ENCODE data around the gene KRT23.

Gene KRT23

DNA sequence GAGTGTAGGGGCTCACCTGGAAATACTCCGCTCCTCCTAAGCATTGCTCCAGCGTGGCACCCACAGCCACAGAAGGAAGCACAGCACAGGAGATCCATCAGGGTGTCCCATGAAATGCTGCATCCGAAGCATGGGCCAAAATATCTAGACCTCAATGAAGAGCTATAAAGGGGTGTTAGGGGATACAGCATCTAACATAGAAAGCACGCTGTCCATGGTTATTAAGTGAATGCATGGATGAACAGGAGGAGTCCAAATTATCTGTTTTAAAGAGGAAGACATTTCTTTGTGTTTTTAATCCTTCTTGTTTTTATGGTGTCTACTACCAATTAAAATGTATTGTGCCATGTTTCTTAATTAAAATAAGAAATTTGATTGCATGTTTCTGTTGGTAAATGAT is 30.8 kb downstream of the KRT23 start:
- H3K9me3 ChIP-seq (ENCODE audit: control insufficient read depth, insufficient read depth, low read depth, low read length) = no peaks in the 10 kb centered on the region
- peak; percentile 88 for TF ChIP-seq REST (tag by site-specific recombination; IDR thresholded peaks at IDR 0.05)
- TF ChIP-seq OVOL3 (tag by site-specific recombination; IDR thresholded peaks at IDR 0.05) = no peak
- no peak for TF ChIP-seq BCL11B (tag by site-specific recombination; IDR thresholded peaks at IDR 0.05; ENCODE audit: low read depth)
- no peak for TF ChIP-seq INSM2 (tag by site-specific recombination; IDR thresholded peaks at IDR 0.05)
- no peaks in the 10 kb centered on the region for H3K36me3 ChIP-seq (ENCODE audit: control insufficient read depth in 2 of 2, insufficient read depth in 1 of 2, low read length in 2 of 2)
- POLR2A ChIA-PET = no interaction called here
- peaks cover 31% of the 10 kb centered on the region for H3K4me1 ChIP-seq (ENCODE audit: control insufficient read depth, insufficient read depth, low read length)
- CTCF ChIA-PET = interaction anchor here (0.5 to 5.2 kb wide), 9 partner anchors 25 to 756 kb away, joined by 3 to 28 read pairs (median 4); no protein-coding TSS in a partner anchor
- no peak overlapping the region for H3K4me3 ChIP-seq (ENCODE audit: low read depth, low read length)
- no peak overlapping the region for H3K27ac ChIP-seq (ENCODE audit: extremely low read depth, low read depth, low read length)

DNA sequence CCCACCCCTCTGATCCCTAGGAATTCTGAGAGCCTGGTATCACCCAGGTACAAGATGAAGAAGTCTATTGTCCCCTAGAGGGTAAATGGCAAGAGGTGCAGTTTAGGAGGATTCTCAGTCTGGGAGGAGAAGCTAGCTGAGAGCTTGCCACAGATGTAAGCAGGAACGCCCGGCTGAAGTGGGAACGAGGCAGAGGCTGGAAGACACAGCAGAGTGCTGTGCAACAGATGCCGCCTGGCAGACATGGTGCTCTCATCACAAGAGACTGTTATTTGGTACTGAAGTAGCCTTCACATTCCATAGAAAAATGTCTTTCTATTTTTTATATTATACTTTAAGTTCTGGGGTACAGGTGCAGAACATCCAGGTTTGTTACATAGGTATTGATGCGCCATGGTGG is 32.1 kb downstream of the KRT23 start:
- Histone ChIP-seq H3K36me3 (ENCODE audit: control insufficient read depth in 2 of 2, insufficient read depth in 1 of 2, low read length in 2 of 2) (no peaks in the 10 kb centered on the region), H3K9me3 (ENCODE audit: control insufficient read depth, insufficient read depth, low read depth, low read length) (no peaks in the 10 kb centered on the region), H3K27ac (ENCODE audit: extremely low read depth, low read depth, low read length) (no peak overlapping the region), H3K4me3 (ENCODE audit: low read depth, low read length) (no peak overlapping the region), H3K4me1 (ENCODE audit: control insufficient read depth, insufficient read depth, low read length) (peaks cover 33% of the 10 kb centered on the region)
- ChIA-PET POLR2A (no interaction called here), CTCF (interaction anchor here (0.7 to 1.7 kb wide), 4 partner anchors 20 to 758 kb away, joined by 3 to 6 read pairs (median 4); partner anchors contain the start of gene KRT20)
- TF ChIP-seq GLI2 (tag by site-specific recombination; IDR thresholded peaks at IDR 0.05; ENCODE audit: borderline replicate concordance, low read depth) (no peak), ZFP41 (tag by site-specific recombination; IDR thresholded peaks at IDR 0.05; ENCODE audit: borderline replicate concordance) (no peak)

GRCh38 chr17:40903129-40903847 is 34.2 kb downstream of the KRT23 start:
- Histone ChIP-seq H3K4me3 (ENCODE audit: low read depth, low read length) (no peak overlapping the region), H3K9me3 (ENCODE audit: control insufficient read depth, insufficient read depth, low read depth, low read length) (no peaks in the 10 kb centered on the region), H3K4me1 (ENCODE audit: control insufficient read depth, insufficient read depth, low read length) (peaks cover 27% of the 10 kb centered on the region), H3K36me3 (ENCODE audit: control insufficient read depth in 2 of 2, insufficient read depth in 1 of 2, low read length in 2 of 2) (no peaks in the 10 kb centered on the region), H3K27ac (ENCODE audit: extremely low read depth, low read depth, low read length) (peak overlapping the region; percentile 63)
- CTCF ChIA-PET = interaction anchor here (0.6 to 3.4 kb wide), 7 partner anchors 10 to 760 kb away, joined by 3 to 15 read pairs (median 4); no protein-coding TSS in a partner anchor
- POLR2A ChIA-PET = no interaction called here
- TF ChIP-seq, protein P1, sequence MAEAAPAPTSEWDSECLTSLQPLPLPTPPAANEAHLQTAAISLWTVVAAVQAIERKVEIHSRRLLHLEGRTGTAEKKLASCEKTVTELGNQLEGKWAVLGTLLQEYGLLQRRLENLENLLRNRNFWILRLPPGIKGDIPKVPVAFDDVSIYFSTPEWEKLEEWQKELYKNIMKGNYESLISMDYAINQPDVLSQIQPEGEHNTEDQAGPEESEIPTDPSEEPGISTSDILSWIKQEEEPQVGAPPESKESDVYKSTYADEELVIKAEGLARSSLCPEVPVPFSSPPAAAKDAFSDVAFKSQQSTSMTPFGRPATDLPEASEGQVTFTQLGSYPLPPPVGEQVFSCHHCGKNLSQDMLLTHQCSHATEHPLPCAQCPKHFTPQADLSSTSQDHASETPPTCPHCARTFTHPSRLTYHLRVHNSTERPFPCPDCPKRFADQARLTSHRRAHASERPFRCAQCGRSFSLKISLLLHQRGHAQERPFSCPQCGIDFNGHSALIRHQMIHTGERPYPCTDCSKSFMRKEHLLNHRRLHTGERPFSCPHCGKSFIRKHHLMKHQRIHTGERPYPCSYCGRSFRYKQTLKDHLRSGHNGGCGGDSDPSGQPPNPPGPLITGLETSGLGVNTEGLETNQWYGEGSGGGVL (tag by site-specific recombination; IDR thresholded peaks at IDR 0.05) = peak; percentile 31; the same call in 1 of the 2 replicates
- TF ChIP-seq ZEB2 (tag by site-specific recombination; IDR thresholded peaks at IDR 0.05) (0 out of 2 replicates have a peak, but pooled peaks have one; percentile 53), HIC1 (tag by site-specific recombination; IDR thresholded peaks at IDR 0.05) (0 out of 2 replicates have a peak, but pooled peaks have one; percentile 26), ZNF514 (tag by site-specific recombination; IDR thresholded peaks at IDR 0.05) (no peak), ZBTB7A (tag by site-specific recombination; IDR thresholded peaks at IDR 0.05; ENCODE audit: low read depth) (no peak), ZNF132 (tag by site-specific recombination; IDR thresholded peaks at IDR 0.05; ENCODE audit: borderline replicate concordance) (no peak), ZNF555 (tag by site-specific recombination; conservative IDR thresholded peaks at IDR 0.05) (no peak), EGR2 (tag by site-specific recombination; IDR thresholded peaks at IDR 0.05; ENCODE audit: low read depth) (peak; percentile 61; the same call in 1 of the 2 replicates), ZNF18 (tag by site-specific recombination; IDR thresholded peaks at IDR 0.05) (no peak), ZNF777 (tag by site-specific recombination; IDR thresholded peaks at IDR 0.05; ENCODE audit: borderline replicate concordance) (no peak), ZNF707 (tag by site-specific recombination; IDR thresholded peaks at IDR 0.05) (no peak), OVOL3 (tag by site-specific recombination; IDR thresholded peaks at IDR 0.05) (no peak), ZNF404 (tag by site-specific recombination; IDR thresholded peaks at IDR 0.05) (no peak), GLI2 (tag by site-specific recombination; IDR thresholded peaks at IDR 0.05; ENCODE audit: borderline replicate concordance, low read depth) (peak; percentile 55; the same call in 1 of the 2 replicates)

Measured in HEK293 (cell line).